HG03571 (cell line): ENCODE results near the gene MED13L.
"Not testable (repeated sequence)": the region's sequence is repeated elsewhere in the genome, so short reads cannot be mapped to it uniquely, and the experiment has no call there.

Experiments used
- ATAC-seq: cut with Tn5 transposase; IDR thresholded peaks from one replicate; pipeline ENCODE4 v1.9.1; 2021; ENCODE audit not compliant: unreplicated experiment

MED13L gene

DNA sequence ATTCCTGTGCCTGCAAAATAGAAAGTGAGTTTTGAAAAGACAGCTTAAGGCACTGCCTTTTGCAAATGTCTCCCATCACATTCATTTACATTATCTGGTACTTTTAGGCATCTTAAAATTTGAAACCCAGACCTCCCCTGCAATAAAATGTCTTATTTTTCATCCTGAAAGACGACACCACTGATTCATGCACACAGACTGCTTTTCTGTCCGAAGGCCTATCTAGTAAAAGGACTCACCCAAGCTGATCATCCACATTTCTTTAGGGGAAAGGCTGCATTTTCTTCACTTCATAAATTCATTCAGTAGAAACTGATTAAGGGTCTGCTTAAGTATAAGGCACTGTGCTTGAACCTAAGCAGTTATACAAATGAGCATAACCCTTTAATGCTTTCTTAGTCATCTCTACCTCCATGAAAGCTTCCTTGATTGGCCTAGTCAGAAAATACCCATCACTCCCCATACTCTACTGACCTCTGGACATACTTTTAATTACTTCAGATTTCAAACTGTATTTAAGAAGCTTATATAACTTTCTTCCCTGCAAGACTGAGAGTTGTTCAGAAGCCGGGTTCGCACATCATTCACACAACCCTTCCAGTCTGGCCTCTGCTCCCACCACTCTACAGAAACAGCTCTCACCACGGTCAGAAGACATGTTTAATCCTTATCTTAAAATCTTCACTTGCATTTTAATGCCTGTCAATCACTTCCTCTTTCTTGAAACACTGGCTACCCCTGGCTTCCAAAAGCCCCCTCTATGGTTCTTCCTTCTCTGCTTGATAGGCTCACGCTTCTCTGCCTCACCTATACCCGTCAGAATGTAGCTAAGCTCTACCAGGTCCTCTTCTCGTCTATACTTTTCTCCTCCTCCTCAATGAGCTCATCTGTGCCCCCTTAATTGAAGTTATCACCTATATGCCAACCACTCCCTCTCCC, 288.6 kb downstream of the MED13L start:
- ATAC-seq = no peak

- ATAC-seq = no peak
Observed at GRCh38 chr12:115988212-115988611, 289.3 kb downstream of the MED13L start.

- no peak for ATAC-seq
Observed at GRCh38 chr12:115984616-115985015, 292.9 kb downstream of the MED13L start.

GRCh38 chr12:115983226-115983798, 294.2 kb downstream of the MED13L start:
- no peak for ATAC-seq

DNA sequence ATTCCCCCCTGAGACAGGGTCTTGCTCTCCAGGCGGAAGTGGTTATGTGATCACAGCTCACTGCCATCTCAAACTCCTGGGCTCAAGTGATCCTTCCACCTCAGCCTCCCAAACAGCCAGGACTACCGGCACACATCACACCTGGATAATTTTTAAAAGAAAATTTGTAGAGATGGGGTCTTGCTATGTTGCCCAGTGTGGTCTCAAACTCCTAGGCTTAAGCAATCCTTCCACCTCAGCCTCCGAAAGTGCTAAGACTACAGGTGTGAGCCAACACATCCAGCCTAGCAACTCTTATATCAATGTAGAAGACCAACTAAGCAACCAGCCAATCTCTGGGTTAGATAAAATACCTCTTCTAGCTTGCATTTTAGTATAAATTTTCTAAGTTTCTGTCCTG, 297.2 kb downstream of the MED13L start:
- ATAC-seq = no peak

DNA sequence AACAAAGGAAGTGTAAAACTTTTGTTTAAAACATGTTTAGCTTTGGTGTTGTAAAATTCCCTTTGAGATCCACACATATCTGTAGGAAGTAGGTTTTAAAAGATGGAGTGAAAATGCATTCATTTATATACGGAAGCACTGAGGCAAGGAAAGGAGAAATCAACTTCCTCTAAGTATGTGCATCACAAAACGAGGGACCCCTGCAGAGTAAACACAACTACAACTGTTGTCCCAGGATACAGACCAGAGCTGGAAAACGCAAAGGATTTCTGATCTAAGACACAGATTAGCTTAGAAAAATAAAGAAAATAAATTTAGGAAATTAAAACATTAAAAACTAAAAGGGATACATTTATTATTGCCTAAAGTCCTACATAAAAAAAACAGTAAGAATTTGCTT, 297.6 kb downstream of the MED13L start:
- no peak for ATAC-seq

DNA sequence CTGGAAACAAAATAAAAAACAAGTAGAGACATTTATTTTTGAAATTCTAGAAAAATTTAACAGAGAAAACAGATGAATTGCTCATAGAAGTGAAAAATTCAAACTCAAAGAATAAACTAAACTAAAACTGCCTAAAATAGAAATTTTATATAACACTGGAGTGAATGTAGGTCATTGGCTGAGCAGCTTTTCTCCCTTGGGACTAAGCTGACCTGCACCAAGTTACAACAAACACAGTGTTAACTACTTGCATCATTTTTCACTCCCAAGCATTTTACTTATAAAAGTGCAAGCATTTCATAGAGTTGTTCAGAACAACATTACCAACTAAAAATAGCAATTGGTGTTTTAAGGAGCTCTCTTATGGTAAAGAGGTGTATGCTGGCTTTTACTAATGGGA, 298.1 kb downstream of the MED13L start:
- no peak for ATAC-seq

DNA sequence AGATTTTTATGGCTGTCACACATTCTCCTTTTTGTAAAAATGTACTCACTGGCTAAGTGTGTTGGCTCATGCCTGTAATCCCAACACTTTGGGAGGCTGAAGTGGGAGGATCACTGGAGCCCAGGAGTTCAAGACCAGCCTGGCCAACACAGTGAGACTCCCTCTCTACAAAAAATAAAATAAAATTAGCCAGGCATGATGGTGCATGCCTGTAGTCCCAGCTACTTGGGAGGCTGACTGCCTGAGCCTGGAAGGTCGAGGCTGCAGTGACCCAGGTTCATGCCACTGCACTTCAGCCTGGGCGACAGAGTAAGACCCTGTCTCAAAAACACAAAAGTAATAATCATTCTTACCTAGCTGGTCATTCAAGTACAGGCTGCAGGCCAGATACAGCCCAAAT, 300.7 kb downstream of the MED13L start:
- not testable (repeated sequence) for ATAC-seq

GRCh38 chr12:115975411-115975810, 302.1 kb downstream of the MED13L start:
- ATAC-seq = no peak

DNA sequence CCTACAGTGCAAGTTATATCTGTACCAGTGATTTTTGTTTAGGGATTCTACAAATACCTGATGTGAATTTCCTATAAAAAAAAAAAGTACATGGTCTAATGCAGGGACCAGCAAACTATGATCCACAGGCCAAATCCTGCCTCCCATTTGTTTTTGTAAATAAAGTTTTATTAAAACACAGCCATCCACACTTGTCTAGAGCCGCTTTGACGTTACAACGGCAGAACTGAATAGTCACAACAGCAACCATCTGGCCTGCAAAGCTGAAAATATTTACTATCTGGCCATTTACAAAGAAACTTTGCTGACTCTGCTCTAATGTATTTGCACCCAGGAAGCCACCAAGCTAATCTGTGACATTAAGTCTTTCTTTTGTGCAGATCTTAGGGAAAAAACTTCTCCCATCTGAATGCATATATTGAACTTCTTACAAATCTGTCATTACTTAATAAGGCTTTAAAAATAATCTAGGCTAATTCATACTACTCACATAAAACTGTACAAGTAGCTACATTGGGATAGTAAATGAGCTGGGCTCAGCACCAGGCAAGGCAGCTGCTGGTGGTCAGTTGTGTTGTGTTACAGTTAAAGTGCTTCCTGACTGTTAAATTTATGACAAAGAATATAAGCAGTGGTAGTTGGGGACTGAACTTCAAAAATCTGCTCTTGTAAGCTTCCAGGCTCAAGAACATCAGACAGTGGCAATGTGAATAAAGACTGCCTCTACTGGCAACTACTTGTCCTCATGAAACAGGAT, 303.3 kb downstream of the MED13L start:
- ATAC-seq = no peak

DNA sequence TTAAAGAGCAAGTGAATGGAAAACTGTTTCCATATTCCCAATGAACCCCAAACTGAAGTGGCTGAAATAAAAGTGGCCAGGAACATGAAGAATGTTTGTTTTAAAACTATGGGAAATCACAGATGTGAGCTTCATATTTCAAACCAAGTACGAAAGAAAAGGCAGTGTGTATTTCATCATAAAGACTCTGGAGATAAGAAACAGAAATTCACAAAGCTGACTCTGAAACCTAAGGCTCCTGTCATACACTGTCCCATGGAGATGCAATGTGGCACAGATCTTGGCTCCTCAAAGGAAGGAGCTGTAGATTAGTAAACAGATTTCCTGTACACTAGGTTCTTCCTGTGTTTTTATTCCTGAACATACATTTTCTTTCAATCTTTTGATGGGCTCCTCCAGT, 304.4 kb downstream of the MED13L start:
- ATAC-seq = no peak

- no peak for ATAC-seq
Observed at GRCh38 chr12:115972241-115972640, 305.3 kb downstream of the MED13L start.

GRCh38 chr12:115968211-115968610, 309.3 kb downstream of the MED13L start:
- no peak for ATAC-seq

GRCh38 chr12:115966376-115966775, 311.1 kb downstream of the MED13L start:
- no peak for ATAC-seq

DNA sequence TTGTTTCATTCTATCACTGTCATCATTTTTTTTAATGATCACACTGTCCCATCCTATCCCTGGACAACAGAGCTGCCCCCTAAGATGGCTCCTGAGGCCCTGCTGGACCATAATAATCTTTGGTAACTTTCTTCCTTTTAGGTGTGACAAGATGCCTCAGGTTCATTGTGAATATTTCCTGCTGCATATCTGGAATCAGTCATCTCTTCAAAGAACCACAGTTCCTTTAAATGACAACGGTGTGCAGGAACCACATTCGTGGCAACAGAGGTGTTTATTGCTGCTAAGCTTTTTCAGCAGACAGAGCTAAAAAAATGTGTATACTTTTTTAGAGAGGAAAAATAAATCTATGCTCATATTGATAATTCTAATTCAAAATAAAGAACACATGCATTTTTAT, 312.9 kb downstream of the MED13L start:
- no peak for ATAC-seq

DNA sequence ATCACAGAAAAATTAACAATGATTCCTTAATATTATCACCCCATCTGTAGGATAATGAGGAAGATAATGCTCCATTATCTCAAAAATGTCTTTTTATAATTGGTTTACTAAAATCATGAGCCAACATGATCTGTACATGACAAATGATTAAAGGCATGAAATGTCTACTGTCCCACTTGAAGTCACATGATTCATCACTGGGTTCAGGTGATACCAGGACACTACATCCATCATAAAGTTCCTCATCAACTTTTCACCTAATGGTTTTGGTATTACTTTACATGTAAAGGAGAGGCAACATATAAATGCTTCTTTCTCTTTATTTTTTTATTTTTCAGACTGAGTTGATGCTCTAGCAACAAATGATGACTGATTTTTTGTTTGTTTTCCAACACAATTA, 313.3 kb downstream of the MED13L start:
- no peak for ATAC-seq

GRCh38 chr12:115962216-115962615, 315.3 kb downstream of the MED13L start:
- ATAC-seq = no peak

GRCh38 chr12:115960868-115961802, 316.4 kb downstream of the MED13L start:
- no peak for ATAC-seq

GRCh38 chr12:115957686-115958290, 319.7 kb downstream of the MED13L start:
- ATAC-seq = no peak

- ATAC-seq = no peak
Observed at GRCh38 chr12:115956659-115957058, 320.8 kb downstream of the MED13L start.
